ENCODE measurements around the gene ZFAND2A. TPM values are rescaled to one million over a fixed set of nuclear protein-coding genes. Genes with fewer than 3 reads are reported as not detected.
A peak's percentile ranks its signal among the peaks of the same experiment; 100 is the strongest.

Gene ZFAND2A
- total and polyA plus RNA-seq, 4 donors, result 17.3 to 44.3 (median 30.0) TPM

DNA sequence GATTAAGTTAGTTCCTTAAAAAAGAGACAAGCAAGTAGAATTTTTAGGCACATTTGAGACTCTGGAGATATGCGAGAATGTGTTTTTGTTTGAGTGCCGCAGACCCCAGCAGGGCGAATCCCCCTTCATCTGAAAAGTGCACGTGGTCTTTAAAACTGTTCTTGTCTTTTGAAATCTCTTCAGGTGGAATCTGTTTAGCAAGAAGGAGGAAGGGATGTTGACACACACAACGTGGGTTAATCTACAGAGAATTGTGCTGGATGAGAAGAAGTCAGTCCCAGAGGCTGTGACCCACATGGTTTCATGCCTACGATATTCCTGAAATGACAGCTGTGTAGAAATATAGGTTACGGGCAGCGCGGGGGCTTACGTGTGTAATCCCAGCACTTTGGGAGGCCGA lies 27.1 kb upstream of the ZFAND2A start:
- H3K4me1 ChIP-seq (ENCODE audit: control insufficient read depth in 5 of 5, insufficient read depth in 5 of 5, low read length in 5 of 5), result peaks cover 0 to 1% (median 0%) of the 10 kb centered on the region in 5 donors
- 47 to 78% methylated on average over 11 of the region's 11 CpGs for WGBS, 2 donors
- H3K9ac ChIP-seq (ENCODE audit: insufficient read depth in 1 of 2, low read length in 2 of 2), result no peak overlapping the region
- H3K27ac ChIP-seq (ENCODE audit: low read depth in 1 of 2, low read length in 1 of 2), result no peak overlapping the region
- no peaks in the 10 kb centered on the region for H3K36me3 ChIP-seq (ENCODE audit: control insufficient read depth in 4 of 4, insufficient read depth in 4 of 4, low read length in 4 of 4)
- ATAC-seq (ENCODE audit: insufficient read depth, low FRiP score) (no peak), DNase-seq (no peak)
- TF ChIP-seq CTCF (IDR thresholded peaks at IDR 0.05; ENCODE audit: control extremely low read depth, extremely low read depth), result no peak
- no peak overlapping the region for H3K4me3 ChIP-seq
- peaks cover 0 to 3% (median 0%) of the 10 kb centered on the region in 4 donors for H3K9me3 ChIP-seq (ENCODE audit: control insufficient read depth in 4 of 4, insufficient read depth in 3 of 4, low read length in 3 of 4)
- H3K27me3 ChIP-seq (ENCODE audit: control insufficient read depth in 3 of 3, insufficient read depth in 3 of 3, low read length in 2 of 3), result peaks cover 0 to 10% (median 6%) of the 10 kb centered on the region in 3 donors

GRCh38 chr7:1181640-1182039 lies 21.6 kb upstream of the ZFAND2A start:
- H3K9ac ChIP-seq (ENCODE audit: insufficient read depth in 1 of 2, low read length in 2 of 2), result no peak overlapping the region
- H3K36me3 ChIP-seq (ENCODE audit: control insufficient read depth in 4 of 4, insufficient read depth in 4 of 4, low read length in 4 of 4), result no peaks in the 10 kb centered on the region
- no peak overlapping the region for H3K27ac ChIP-seq (ENCODE audit: low read depth in 1 of 2, low read length in 1 of 2)
- no peaks in the 10 kb centered on the region for H3K4me1 ChIP-seq (ENCODE audit: control insufficient read depth in 5 of 5, insufficient read depth in 5 of 5, low read length in 5 of 5)
- H3K27me3 ChIP-seq (ENCODE audit: control insufficient read depth in 3 of 3, insufficient read depth in 3 of 3, low read length in 2 of 3), result peaks cover 0 to 3% (median 2%) of the 10 kb centered on the region in 3 donors
- no peak for TF ChIP-seq CTCF (IDR thresholded peaks at IDR 0.05; ENCODE audit: control extremely low read depth, extremely low read depth)
- ATAC-seq (ENCODE audit: insufficient read depth, low FRiP score), result no peak
- H3K9me3 ChIP-seq (ENCODE audit: control insufficient read depth in 4 of 4, insufficient read depth in 3 of 4, low read length in 3 of 4), result peaks cover 0 to 3% (median 0%) of the 10 kb centered on the region in 4 donors
- peak in 1 of 3 donors; percentile 16 for DNase-seq
- no peak overlapping the region for H3K4me3 ChIP-seq
- 39 to 46% methylated on average over 12 of the region's 12 CpGs for WGBS, 2 donors

- H3K27ac ChIP-seq (ENCODE audit: low read depth in 1 of 2, low read length in 1 of 2), result no peak overlapping the region
- no peak overlapping the region for H3K4me3 ChIP-seq
- peaks cover 0 to 3% (median 0%) of the 10 kb centered on the region in 4 donors for H3K9me3 ChIP-seq (ENCODE audit: control insufficient read depth in 4 of 4, insufficient read depth in 3 of 4, low read length in 3 of 4)
- H3K36me3 ChIP-seq (ENCODE audit: control insufficient read depth in 4 of 4, insufficient read depth in 4 of 4, low read length in 4 of 4), result no peaks in the 10 kb centered on the region
- no peak for TF ChIP-seq CTCF (IDR thresholded peaks at IDR 0.05; ENCODE audit: control extremely low read depth, extremely low read depth)
- no peak overlapping the region for H3K9ac ChIP-seq (ENCODE audit: insufficient read depth in 1 of 2, low read length in 2 of 2)
- H3K27me3 ChIP-seq (ENCODE audit: control insufficient read depth in 3 of 3, insufficient read depth in 3 of 3, low read length in 2 of 3), result peaks cover 0 to 2% (median 0%) of the 10 kb centered on the region in 3 donors
- no peak for ATAC-seq (ENCODE audit: insufficient read depth, low FRiP score)
- WGBS, 2 donors, result 76 to 80% methylated on average over 19 of the region's 19 CpGs
- no peak for DNase-seq
- H3K4me1 ChIP-seq (ENCODE audit: control insufficient read depth in 5 of 5, insufficient read depth in 5 of 5, low read length in 5 of 5), result peaks cover 0 to 4% (median 0%) of the 10 kb centered on the region in 5 donors
Measured at GRCh38 chr7:1181031-1181430, 21.0 kb upstream of the ZFAND2A start.

- no peak for ATAC-seq (ENCODE audit: insufficient read depth, low FRiP score)
- no peak overlapping the region for H3K27ac ChIP-seq (ENCODE audit: low read depth in 1 of 2, low read length in 1 of 2)
- H3K36me3 ChIP-seq (ENCODE audit: control insufficient read depth in 4 of 4, insufficient read depth in 4 of 4, low read length in 4 of 4), result no peaks in the 10 kb centered on the region
- WGBS, 2 donors, result 39 to 40% methylated on average over 22 of the region's 22 CpGs
- H3K9me3 ChIP-seq (ENCODE audit: control insufficient read depth in 4 of 4, insufficient read depth in 3 of 4, low read length in 3 of 4), result no peaks in the 10 kb centered on the region
- DNase-seq, result peak; percentile 20 to 47 (median 23)
- TF ChIP-seq CTCF (IDR thresholded peaks at IDR 0.05; ENCODE audit: control extremely low read depth, extremely low read depth), result peak; percentile 20
- H3K4me3 ChIP-seq, result no peak overlapping the region
- peaks cover 0 to 6% (median 0%) of the 10 kb centered on the region in 5 donors for H3K4me1 ChIP-seq (ENCODE audit: control insufficient read depth in 5 of 5, insufficient read depth in 5 of 5, low read length in 5 of 5)
- no peaks in the 10 kb centered on the region for H3K27me3 ChIP-seq (ENCODE audit: control insufficient read depth in 3 of 3, insufficient read depth in 3 of 3, low read length in 2 of 3)
- H3K9ac ChIP-seq (ENCODE audit: insufficient read depth in 1 of 2, low read length in 2 of 2), result no peak overlapping the region
Measured at GRCh38 chr7:1176891-1177373, 16.9 kb upstream of the ZFAND2A start.

All from lung (tissue), 12 donors.